HEK293 (cell line): ENCODE results near the gene GPHN.

Experiments used
- CTCF ChIA-PET: fragments of 350-600 bp; formaldehyde crosslinking; extraction: SDS; loops from one replicate; lab custom pipeline; 2021; ENCODE audit warnings: antibody characterized with exemption; lab: Yijun Ruan, JAX
- POLR2A ChIA-PET: fragments of 300-600 bp; formaldehyde crosslinking; extraction: SDS; loops from one replicate; lab custom pipeline; 2020; ENCODE audit warnings: antibody characterized with exemption, inconsistent platforms; lab: Yijun Ruan, JAX
- H3K27ac ChIP-seq: fragments of 200-500 bp; sonication (Bioruptor generic); 2 replicates; pipeline ENCODE4 v1.5.1; 2014; ENCODE audit warnings: low read depth, low read length, control low read depth, inconsistent platforms; ENCODE audit errors: extremely low read depth
- H3K36me3 ChIP-seq, 2 experiments: fragments of 200-500 bp in 1 of 2; sonication (Bioruptor generic) in 1 of 2; 1 replicate in 1 of 2; 2 replicates in 1 of 2; pipeline ENCODE4 v1.5.1; 2014 to 2017; ENCODE audit warnings: inconsistent platforms in 2 of 2, low read length in 2 of 2; ENCODE audit not compliant: control insufficient read depth in 2 of 2, insufficient read depth in 1 of 2
- H3K4me1 ChIP-seq: fragments of 200-500 bp; sonication (Bioruptor generic); 2 replicates; pipeline ENCODE4 v1.5.1; 2014; ENCODE audit warnings: mild to moderate bottlenecking, low read length, inconsistent platforms; ENCODE audit not compliant: control insufficient read depth, insufficient read depth
- H3K4me3 ChIP-seq: 2 replicates; pipeline ENCODE4 v1.5.1; 2011; ENCODE audit warnings: low read depth, mild to moderate bottlenecking, control low read depth, low read length, moderate library complexity
- H3K9me3 ChIP-seq: fragments of 200-500 bp; sonication (Bioruptor generic); 2 replicates; pipeline ENCODE4 v1.5.1; 2014; ENCODE audit warnings: low read depth, low read length, inconsistent platforms; ENCODE audit not compliant: control insufficient read depth, insufficient read depth
- RBAK ChIP-seq: fragments of 450-650 bp; formaldehyde crosslinking; IDR thresholded peaks from 2 replicates; pipeline ENCODE4 v1.5.1; 2016; ENCODE audit warnings: missing biosample characterization, missing genetic modification characterization
- SP7 ChIP-seq: fragments of 450-650 bp; formaldehyde crosslinking; IDR thresholded peaks from 2 replicates; pipeline ENCODE4 v1.5.1; 2016; ENCODE audit warnings: missing biosample characterization, missing genetic modification characterization
- ZBTB17 ChIP-seq: fragments of 450-650 bp; formaldehyde crosslinking; IDR thresholded peaks from 2 replicates; pipeline ENCODE4 v1.5.1; 2016; ENCODE audit warnings: missing biosample characterization, missing genetic modification characterization
- ZBTB21 ChIP-seq: fragments of 450-650 bp; formaldehyde crosslinking; IDR thresholded peaks from 2 replicates; pipeline ENCODE4 v1.5.1; 2017; ENCODE audit warnings: missing biosample characterization, missing genetic modification characterization
- ZNF140 ChIP-seq: fragments of 450-650 bp; formaldehyde crosslinking; IDR thresholded peaks from 2 replicates; pipeline ENCODE4 v1.5.1; 2016; ENCODE audit warnings: missing biosample characterization, missing genetic modification characterization
- ZNF175 ChIP-seq: fragments of 450-650 bp; formaldehyde crosslinking; IDR thresholded peaks from 2 replicates; pipeline ENCODE4 v1.5.1; 2016; ENCODE audit warnings: missing biosample characterization, missing genetic modification characterization
- ZNF221 ChIP-seq: fragments of 450-650 bp; formaldehyde crosslinking; IDR thresholded peaks from 2 replicates; pipeline ENCODE4 v1.5.1; 2017; ENCODE audit warnings: missing biosample characterization, missing genetic modification characterization, borderline replicate concordance
- ZNF239 ChIP-seq: fragments of 450-650 bp; formaldehyde crosslinking; IDR thresholded peaks from 2 replicates; pipeline ENCODE4 v1.5.1; 2016; ENCODE audit warnings: missing biosample characterization, missing genetic modification characterization
- ZNF24 ChIP-seq: fragments of 450-650 bp; formaldehyde crosslinking; IDR thresholded peaks from 2 replicates; pipeline ENCODE4 v1.5.1; 2016; ENCODE audit warnings: missing biosample characterization, missing genetic modification characterization
- ZNF266 ChIP-seq: fragments of 450-650 bp; formaldehyde crosslinking; IDR thresholded peaks from 2 replicates; pipeline ENCODE4 v1.5.1; 2016; ENCODE audit warnings: missing biosample characterization, missing genetic modification characterization, low read depth
- ZNF311 ChIP-seq: fragments of 450-650 bp; formaldehyde crosslinking; IDR thresholded peaks from 2 replicates; pipeline ENCODE4 v1.5.1; 2017; ENCODE audit warnings: missing biosample characterization, missing genetic modification characterization, borderline replicate concordance
- ZNF654 ChIP-seq: fragments of 450-650 bp; formaldehyde crosslinking; IDR thresholded peaks from 2 replicates; pipeline ENCODE4 v1.5.1; 2016; ENCODE audit warnings: low read depth, missing biosample characterization, missing genetic modification characterization
- ZNF776 ChIP-seq: fragments of 450-650 bp; formaldehyde crosslinking; IDR thresholded peaks from 2 replicates; pipeline ENCODE4 v1.5.0; 2017; ENCODE audit warnings: missing biosample characterization, missing genetic modification characterization, borderline replicate concordance
- ZNF785 ChIP-seq: fragments of 450-650 bp; formaldehyde crosslinking; IDR thresholded peaks from 2 replicates; pipeline ENCODE4 v1.5.1; 2016; ENCODE audit warnings: missing biosample characterization, missing genetic modification characterization
- ZSCAN16 ChIP-seq: fragments of 450-650 bp; formaldehyde crosslinking; IDR thresholded peaks from 2 replicates; pipeline ENCODE4 v1.5.1; 2016; ENCODE audit warnings: missing biosample characterization, missing genetic modification characterization
- TF ChIP-seq, protein P1 (sequence below): IDR thresholded peaks from 2 replicates; pipeline ENCODE4 v1.6.1; 2011; ENCODE audit warnings: mild to moderate bottlenecking, low read depth, low read length, borderline replicate concordance
- TF ChIP-seq, protein P2 (sequence below): fragments of 450-650 bp; formaldehyde crosslinking; IDR thresholded peaks from 2 replicates; pipeline ENCODE4 v1.5.1; 2016; ENCODE audit warnings: missing biosample characterization, missing genetic modification characterization
- TF ChIP-seq, protein P3 (sequence below): fragments of 450-650 bp; formaldehyde crosslinking; conservative IDR thresholded peaks from 2 replicates; pipeline ENCODE4 v1.5.1; 2016; ENCODE audit warnings: low read depth, missing biosample characterization, missing genetic modification characterization

The GPHN gene

DNA sequence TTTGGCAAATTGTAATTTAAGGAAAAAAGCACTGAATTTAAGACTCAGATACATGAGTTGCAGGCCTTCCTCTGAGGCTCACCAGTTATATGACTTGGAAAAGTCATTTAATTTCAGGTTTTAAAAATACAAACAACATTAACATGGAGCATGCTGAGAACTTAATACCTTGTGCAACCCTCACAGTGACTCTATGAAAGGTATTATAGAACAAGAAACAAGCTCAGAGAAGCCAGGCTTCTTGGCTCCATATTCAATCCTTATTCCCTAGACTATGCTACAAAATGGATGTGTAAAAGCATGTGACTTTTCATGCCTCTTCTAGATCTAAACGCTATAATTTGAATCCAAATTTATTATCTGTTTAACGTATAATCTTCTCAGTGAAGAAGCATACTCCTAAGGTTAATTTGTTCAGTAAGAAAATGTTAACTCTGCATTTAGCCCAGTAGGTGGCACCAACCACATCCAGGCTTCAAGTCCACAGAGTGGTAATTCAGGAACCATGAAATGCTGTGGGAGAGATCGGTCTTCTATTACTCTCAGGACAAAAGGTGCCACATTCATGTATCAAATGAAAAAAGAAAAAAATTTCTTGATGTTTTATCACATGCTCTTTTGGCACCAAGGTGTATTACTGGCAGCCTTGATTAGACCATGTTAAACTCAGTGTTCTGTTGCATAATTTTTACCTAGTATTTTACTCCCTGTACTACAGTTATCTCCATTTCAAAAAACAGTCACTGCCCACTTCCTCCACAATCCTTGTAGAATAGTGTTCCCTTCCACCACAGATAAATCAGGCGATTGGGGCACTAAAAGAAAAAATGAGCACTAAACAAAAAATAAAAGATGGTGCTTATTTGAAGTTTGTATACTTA, 12.5 kb upstream of the GPHN start:
- ChIA-PET CTCF (interaction anchor here (0.5 to 1.0 kb wide), 6 partner anchors 12 to 1197 kb away, joined by 3 to 4 read pairs (median 3); no protein-coding TSS in a partner anchor), POLR2A (no interaction called here)
- H3K36me3 ChIP-seq: no peaks in the 10 kb centered on the region
- no peak overlapping the region for H3K27ac ChIP-seq
- no peak overlapping the region for H3K4me3 ChIP-seq
- TF ChIP-seq ZBTB17 (tag by site-specific recombination) (peak; percentile 72), SP7 (peak; percentile 22; the same call in 1 of the 2 replicates), ZNF239 (tag by site-specific recombination) (no peak), ZNF654 (tag by site-specific recombination) (peak; percentile 80), ZNF175 (tag by site-specific recombination) (no peak), ZNF785 (tag by site-specific recombination) (no peak), ZBTB21 (tag by site-specific recombination) (no peak)
- H3K4me1 ChIP-seq: no peaks in the 10 kb centered on the region; the same call in none of the 2 replicates
- H3K9me3 ChIP-seq: no peaks in the 10 kb centered on the region

DNA sequence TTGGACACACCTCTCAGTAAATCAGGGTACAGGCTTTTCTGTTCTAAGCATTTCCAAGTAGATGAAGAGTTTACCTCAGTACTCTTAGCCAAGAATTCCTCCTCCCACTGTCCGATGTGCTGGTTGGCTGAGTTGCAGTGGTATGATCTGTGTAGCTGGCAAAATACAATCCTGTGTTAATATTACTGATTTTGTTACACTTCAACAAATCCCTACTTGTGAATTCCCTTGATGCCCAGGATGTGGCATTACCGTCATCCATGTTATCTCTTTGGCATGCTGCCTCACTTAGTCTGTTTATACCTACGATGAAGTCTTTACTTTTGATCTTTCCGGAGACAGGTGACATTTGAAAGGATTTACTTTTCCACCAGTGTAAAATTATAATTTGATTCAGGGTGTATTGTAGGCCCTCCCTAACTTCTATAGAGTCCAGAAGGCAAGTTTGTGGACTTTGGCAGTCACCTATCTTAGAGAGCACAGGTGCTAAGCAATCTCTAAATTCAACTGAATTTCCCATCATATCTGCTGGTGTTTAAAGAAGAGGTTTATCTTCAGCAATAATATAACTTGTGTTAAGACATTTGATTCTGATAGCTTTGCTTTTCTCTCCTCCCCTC, 11.6 kb upstream of the GPHN start:
- no peaks in the 10 kb centered on the region for H3K36me3 ChIP-seq
- no peak for TF ChIP-seq ZNF776 (tag by site-specific recombination)
- TF ChIP-seq ZNF24: no peak
- TF ChIP-seq, protein P1, sequence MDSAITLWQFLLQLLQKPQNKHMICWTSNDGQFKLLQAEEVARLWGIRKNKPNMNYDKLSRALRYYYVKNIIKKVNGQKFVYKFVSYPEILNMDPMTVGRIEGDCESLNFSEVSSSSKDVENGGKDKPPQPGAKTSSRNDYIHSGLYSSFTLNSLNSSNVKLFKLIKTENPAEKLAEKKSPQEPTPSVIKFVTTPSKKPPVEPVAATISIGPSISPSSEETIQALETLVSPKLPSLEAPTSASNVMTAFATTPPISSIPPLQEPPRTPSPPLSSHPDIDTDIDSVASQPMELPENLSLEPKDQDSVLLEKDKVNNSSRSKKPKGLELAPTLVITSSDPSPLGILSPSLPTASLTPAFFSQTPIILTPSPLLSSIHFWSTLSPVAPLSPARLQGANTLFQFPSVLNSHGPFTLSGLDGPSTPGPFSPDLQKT: no peak
- TF ChIP-seq, protein P2, sequence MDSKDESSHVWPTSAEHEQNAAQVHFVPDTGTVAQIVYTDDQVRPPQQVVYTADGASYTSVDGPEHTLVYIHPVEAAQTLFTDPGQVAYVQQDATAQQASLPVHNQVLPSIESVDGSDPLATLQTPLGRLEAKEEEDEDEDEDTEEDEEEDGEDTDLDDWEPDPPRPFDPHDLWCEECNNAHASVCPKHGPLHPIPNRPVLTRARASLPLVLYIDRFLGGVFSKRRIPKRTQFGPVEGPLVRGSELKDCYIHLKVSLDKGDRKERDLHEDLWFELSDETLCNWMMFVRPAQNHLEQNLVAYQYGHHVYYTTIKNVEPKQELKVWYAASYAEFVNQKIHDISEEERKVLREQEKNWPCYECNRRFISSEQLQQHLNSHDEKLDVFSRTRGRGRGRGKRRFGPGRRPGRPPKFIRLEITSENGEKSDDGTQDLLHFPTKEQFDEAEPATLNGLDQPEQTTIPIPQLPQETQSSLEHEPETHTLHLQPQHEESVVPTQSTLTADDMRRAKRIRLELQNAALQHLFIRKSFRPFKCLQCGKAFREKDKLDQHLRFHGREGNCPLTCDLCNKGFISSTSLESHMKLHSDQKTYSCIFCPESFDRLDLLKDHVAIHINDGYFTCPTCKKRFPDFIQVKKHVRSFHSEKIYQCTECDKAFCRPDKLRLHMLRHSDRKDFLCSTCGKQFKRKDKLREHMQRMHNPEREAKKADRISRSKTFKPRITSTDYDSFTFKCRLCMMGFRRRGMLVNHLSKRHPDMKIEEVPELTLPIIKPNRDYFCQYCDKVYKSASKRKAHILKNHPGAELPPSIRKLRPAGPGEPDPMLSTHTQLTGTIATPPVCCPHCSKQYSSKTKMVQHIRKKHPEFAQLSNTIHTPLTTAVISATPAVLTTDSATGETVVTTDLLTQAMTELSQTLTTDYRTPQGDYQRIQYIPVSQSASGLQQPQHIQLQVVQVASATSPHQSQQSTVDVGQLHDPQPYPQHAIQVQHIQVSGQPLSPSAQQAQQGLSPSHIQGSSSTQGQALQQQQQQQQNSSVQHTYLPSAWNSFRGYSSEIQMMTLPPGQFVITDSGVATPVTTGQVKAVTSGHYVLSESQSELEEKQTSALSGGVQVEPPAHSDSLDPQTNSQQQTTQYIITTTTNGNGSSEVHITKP (tag by site-specific recombination): peak; percentile 9
- no peak for TF ChIP-seq ZNF140
- TF ChIP-seq, all 188 proteins: peak for 1
- H3K9me3 ChIP-seq: no peaks in the 10 kb centered on the region
- no peak overlapping the region for H3K27ac ChIP-seq
- no peak overlapping the region for H3K4me3 ChIP-seq
- H3K4me1 ChIP-seq: no peaks in the 10 kb centered on the region; the same call in 1 of the 2 replicates
- ChIA-PET POLR2A (interaction anchor here (3.5 kb wide), 1 partner anchor 11 kb away, joined by 15 read pairs; the partner anchor contains the start of gene GPHN), CTCF (interaction anchor here (0.7 to 1.1 kb wide), 5 partner anchors 11 to 166 kb away, joined by 3 to 6 read pairs (median 4); partner anchors contain the start of gene GPHN)

DNA sequence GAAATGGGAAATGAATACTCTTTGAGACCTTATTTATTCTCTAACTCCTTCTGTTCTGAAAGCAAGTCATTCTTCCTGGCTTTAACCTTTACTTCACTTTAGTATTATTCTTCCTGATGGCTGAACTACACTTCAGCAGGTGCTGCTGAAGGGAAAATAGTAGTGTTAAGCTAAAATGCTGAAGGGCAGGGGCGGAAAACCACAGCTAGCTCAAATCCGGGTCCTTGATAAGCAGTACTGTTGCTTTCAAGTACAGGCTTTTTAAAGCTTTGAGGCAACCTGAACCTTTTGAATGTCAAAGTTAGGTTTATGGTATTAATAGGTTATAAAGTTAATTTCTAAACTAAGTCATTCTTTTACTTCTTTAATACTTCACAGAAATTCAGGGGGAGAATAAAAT, 11.0 kb upstream of the GPHN start:
- ChIA-PET POLR2A (interaction anchor here (3.5 kb wide), 1 partner anchor 11 kb away, joined by 15 read pairs; the partner anchor contains the start of gene GPHN), CTCF (interaction anchor here (0.6 to 2.8 kb wide), 8 partner anchors 11 to 165 kb away, joined by 3 to 8 read pairs (median 4); partner anchors contain the start of gene GPHN)
- Histone ChIP-seq H3K9me3 (no peaks in the 10 kb centered on the region), H3K36me3 (no peaks in the 10 kb centered on the region), H3K27ac (no peak overlapping the region), H3K4me3 (no peak overlapping the region), H3K4me1 (no peaks in the 10 kb centered on the region; the same call in 1 of the 2 replicates)
- TF ChIP-seq ZNF311 (tag by site-specific recombination) (no peak), ZSCAN16 (tag by site-specific recombination) (no peak), RBAK (tag by site-specific recombination) (no peak), ZNF221 (tag by site-specific recombination) (no peak), ZNF266 (no peak)
- TF ChIP-seq, protein P3, sequence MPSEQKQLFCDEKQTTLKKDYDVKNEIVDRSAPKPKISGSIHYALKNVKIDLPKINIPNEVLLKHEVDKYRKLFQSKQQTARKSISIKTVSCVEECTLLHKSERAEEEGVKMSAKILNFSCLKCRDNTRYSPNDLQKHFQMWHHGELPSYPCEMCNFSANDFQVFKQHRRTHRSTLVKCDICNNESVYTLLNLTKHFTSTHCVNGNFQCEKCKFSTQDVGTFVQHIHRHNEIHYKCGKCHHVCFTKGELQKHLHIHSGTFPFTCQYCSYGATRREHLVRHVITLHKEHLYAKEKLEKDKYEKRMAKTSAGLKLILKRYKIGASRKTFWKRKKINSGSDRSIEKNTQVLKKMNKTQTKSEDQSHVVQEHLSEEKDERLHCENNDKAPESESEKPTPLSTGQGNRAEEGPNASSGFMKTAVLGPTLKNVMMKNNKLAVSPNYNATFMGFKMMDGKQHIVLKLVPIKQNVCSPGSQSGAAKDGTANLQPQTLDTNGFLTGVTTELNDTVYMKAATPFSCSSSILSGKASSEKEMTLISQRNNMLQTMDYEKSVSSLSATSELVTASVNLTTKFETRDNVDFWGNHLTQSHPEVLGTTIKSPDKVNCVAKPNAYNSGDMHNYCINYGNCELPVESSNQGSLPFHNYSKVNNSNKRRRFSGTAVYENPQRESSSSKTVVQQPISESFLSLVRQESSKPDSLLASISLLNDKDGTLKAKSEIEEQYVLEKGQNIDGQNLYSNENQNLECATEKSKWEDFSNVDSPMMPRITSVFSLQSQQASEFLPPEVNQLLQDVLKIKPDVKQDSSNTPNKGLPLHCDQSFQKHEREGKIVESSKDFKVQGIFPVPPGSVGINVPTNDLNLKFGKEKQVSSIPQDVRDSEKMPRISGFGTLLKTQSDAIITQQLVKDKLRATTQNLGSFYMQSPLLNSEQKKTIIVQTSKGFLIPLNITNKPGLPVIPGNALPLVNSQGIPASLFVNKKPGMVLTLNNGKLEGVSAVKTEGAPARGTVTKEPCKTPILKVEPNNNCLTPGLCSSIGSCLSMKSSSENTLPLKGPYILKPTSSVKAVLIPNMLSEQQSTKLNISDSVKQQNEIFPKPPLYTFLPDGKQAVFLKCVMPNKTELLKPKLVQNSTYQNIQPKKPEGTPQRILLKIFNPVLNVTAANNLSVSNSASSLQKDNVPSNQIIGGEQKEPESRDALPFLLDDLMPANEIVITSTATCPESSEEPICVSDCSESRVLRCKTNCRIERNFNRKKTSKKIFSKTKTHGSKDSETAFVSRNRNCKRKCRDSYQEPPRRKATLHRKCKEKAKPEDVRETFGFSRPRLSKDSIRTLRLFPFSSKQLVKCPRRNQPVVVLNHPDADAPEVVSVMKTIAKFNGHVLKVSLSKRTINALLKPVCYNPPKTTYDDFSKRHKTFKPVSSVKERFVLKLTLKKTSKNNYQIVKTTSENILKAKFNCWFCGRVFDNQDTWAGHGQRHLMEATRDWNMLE (tag by site-specific recombination): no peak
